HG03196 (cell line): Measurements from ENCODE around the gene TMEM179B.
"Not testable (repeated sequence)": the region's sequence is repeated elsewhere in the genome, so short reads cannot be mapped to it uniquely, and the experiment has no call there.

Source experiments
- ATAC-seq: cut with Tn5 transposase; IDR thresholded peaks from one replicate; pipeline ENCODE4 v1.9.1; 2021; ENCODE audit not compliant: unreplicated experiment

Gene TMEM179B

GRCh38 chr11:62787005-62787759 is at the start of gene TMEM179B:
TSS of gene TMEM179B (plus strand) at chr11:62787402. CDS start at chr11:62787432, 30 bp downstream.
- ATAC-seq = peak; percentile 66

DNA sequence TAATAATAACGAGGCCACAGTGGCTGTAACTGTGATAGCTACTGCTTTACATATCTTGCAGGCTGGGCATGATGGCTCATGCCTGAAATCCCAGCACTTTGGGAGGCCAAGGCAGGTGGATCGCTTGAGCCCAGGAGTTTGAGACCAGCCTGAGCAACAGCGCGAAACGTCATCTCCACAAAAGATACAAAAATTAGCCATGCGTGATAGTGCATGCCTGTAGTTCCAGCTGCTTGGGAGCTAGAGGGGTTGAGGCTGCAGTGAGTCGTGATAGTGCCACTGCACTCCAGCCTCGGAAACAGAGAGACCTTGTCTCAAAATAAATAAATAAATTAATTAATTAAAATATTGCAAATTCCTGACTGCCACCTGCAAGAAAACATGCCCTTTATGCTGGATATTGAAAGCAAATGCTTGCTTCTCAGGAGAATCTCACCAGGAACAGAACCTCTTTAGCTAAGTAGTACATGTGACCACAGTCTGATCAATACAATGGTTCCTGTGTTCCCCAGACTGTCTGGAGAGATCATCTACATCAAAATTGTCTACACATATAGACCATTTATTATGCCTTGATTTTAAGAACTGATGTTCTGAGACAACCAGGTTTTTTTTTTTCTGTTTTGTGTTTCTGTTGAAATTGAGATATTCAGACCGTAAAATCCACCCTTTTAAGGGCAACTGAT is 39.6 kb upstream of the TMEM179B start:
- no peak for ATAC-seq

- not testable (repeated sequence) for ATAC-seq
Observed at GRCh38 chr11:62749931-62750330, 37.3 kb upstream of the TMEM179B start.

DNA sequence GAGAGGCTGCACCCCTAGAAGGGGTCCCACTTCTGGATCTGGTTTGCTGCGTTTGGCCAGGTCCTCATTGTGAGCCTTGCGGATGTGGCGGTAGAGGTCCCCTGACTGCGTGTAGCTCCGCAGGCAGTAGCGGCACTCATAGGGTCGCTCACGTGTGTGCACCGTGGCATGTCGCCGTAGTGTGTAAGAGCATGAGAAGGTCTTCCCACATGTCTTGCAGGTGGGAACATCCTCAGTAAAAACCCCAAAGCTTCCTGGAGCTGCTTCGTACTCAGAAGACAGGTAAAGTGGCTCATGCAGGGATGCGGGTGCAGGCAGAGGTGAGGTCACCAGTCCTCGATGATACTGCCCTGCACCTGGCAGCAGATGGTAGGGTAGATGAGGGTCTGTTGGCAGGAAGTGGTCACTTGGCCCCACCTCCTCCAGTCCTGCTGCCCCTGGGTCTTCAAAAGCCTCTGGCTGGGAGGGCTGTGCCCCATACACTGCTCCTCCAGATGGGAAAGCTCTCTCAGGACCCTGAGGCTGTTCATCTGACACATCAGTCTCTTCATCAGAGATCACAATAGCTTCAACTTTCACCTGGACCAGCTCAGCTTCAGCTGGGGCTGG is 34.9 kb upstream of the TMEM179B start:
- ATAC-seq = no peak

- peak; percentile 1 for ATAC-seq
Observed at GRCh38 chr11:62752994-62753735, 34.0 kb upstream of the TMEM179B start.

GRCh38 chr11:62753736-62754603 is 33.2 kb upstream of the TMEM179B start, which contains the start of gene ZBTB3:
TSS of gene ZBTB3 (minus strand) at chr11:62754160. CDS start at chr11:62753664, 496 bp downstream.
- peak; percentile 92 for ATAC-seq

DNA sequence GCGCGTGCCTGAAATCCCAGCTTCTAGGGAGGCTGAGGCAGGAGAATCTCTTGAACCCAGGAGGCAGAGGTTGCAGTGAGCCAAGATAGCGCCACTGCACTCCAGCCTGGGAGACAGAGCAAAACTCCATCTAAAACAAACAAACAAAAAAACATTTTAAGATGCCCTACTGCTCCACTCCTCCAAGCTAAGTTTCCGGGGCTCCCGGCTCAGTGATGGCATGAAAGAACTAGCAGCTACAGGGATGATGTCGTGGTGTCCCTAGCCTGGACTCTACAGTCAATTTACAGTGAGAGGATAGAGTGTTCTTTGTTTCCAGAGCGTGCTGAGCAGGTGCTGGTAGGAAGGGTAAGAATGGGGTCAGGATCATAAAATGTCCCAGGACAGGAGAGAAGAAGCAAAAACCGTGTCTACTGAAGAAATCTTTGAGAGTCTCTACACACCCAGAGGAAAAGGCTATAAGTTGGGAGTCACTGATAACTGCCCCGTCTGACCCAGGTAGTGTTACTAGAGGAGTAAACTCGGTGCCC is 32.1 kb upstream of the TMEM179B start:
- no peak for ATAC-seq

DNA sequence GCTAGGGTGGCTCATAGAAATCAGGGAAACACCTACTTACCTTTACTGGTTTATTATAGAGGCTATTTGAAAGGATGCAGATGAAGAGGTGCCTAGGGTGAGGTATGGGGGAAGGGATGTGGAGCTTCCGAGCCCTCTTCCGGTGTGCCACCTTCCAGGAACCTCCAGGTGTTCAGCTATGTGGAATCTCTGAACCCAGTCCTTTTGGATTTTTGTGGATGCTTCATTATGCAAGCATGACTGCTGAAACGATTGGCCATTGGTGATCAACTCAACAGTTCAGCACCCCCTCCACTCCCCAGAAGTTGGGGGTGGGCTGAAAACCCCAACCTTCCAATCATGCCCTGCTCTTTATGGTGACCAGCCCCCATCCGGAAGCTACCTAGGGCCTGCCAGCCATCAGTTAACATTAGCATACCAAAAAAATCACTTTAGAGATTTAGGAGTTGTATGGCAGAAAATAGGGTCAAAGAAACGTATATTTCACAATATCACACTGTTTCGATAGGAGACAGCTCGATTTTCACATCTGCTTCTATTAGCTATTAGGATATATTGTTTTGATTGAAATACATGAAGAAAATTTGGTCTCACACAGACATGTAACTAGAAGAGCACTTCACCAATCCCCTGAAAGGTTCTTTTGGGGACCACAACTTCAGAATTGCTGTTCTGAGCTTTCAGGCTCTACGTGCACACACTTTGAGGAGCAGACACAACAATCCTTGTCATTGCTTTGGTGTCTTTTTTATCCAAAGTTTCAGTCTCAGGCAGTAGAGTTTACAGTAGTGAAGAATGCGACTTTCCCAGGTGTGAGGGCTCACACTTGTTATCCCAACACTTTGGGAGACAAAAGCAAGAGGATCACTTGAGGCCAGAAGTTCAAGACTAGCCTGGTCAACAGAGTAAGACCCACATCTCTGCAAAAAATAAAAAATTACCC is 29.1 kb upstream of the TMEM179B start:
- ATAC-seq = no peak

- ATAC-seq = not testable (repeated sequence)
Observed at GRCh38 chr11:62760867-62761227, 26.4 kb upstream of the TMEM179B start.

DNA sequence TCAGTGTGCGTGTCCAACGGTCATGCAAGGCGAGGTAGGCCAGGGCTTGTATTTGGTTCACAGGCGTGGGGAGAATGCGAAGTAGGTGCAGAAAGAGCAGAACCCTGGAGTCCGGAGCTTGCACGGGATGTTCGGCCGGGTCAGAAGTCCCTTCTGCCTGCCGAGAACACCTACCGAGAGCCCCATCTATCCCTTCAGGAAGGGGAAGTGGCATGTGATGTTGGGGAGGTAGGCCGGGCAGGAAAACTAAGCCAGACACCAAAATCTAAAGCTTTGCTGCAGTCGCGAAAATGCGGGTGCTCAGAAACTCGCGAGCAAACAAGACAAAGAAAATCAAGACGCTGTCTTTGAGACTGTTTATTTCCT is 16.4 kb upstream of the TMEM179B start:
- peak; percentile 6 for ATAC-seq

- peak; percentile 70 for ATAC-seq
Observed at GRCh38 chr11:62771144-62772021, 15.8 kb upstream of the TMEM179B start, which contains the start of gene TAF6L. TSS of gene TAF6L (plus strand) at chr11:62771396. CDS start at chr11:62775784, 4,388 bp downstream.

DNA sequence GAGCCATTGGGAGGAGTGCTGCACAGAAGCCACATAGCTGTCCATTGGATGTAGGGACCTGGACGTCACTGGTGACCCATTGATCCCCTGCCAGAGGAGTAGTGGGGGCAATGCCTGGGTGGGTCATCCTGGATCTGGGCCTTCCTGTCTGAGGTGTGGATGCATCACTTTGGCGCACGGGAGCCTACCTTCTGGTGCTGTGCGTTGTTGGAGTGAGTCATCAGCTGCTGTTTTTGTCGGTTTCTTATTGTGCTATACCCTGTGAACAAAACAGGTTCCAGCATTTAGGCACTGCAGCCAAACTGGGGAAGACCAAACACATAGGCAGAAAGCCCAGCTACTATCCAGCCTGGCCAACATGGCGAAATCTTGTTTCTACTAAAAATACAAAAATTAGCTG is 12.8 kb upstream of the TMEM179B start:
- no peak for ATAC-seq

DNA sequence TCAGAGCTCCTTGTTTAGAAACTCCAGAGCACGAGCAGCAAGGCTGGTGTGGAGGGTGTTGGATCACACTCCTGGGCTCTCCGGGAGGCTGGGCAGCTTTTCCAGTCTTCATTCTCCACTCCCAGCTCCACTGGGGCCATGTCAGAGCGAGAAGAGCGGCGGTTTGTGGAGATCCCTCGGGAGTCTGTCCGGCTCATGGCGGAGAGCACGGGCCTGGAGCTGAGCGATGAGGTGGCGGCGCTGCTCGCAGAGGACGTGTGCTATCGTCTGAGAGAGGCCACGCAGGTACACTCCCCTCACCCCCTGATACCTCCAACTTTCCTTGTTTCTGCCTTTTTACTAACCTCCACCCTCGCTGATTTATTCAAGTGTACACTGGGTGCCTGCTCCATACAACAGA is 11.6 kb upstream of the TMEM179B start:
- no peak for ATAC-seq

DNA sequence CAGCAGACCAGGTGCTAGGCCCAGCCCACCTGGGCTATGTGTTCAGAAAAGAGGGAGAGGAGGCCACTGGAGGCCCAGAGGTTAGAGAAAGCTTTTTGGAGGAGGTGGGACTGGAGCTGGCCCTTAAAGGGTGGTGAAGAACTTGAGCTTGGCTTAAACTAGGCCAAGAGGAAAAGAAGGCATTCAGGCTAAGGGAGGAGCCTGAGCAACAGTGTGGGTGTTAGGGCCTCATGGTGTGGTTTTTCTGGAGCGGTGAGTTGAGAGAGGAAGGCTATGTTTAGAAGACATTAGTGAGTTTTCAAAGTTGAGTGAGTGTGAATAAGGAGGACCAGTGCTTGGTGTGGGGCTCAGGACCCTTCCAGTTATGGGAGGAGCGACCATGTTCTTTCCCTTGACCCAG is 9.8 kb upstream of the TMEM179B start:
- ATAC-seq = no peak

GRCh38 chr11:62778441-62778840 is 8.8 kb upstream of the TMEM179B start:
- no peak for ATAC-seq

- no peak for ATAC-seq
Observed at GRCh38 chr11:62782753-62783152, 4.4 kb upstream of the TMEM179B start.

DNA sequence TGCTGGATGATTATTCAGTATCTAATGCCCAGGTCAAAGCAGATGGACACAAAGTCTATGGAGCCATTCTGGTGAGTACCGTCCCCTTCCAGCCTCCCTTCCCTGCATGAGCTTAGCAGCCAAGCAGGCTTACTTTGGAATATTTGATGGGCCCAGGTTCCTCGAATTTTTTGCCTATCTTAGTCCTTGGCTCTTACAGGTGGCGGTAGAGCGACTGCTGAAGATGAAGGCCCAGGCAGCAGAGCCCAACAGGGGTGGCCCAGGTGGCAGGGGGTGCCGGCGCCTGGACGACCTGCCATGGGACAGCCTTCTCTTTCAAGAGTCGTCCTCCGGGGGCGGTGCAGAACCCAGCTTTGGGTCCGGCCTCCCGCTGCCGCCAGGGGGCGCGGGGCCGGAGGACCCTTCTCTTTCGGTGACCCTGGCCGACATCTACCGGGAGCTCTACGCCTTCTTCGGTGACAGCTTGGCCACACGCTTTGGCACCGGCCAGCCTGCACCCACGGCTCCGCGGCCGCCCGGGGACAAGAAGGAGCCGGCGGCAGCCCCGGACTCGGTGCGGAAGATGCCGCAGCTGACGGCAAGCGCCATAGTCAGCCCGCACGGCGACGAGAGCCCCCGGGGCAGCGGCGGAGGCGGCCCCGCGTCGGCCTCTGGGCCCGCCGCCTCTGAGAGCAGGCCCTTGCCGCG is 741 bp upstream of the TMEM179B start:
- peak; percentile 55 for ATAC-seq
